CD4-positive, alpha-beta T cell treated with Interleukin-4 for 4 hours (primary cell): ENCODE measurements around the gene MAML3.

Experiments
- DNase-seq: peaks from one replicate; pipeline ENCODE4 v3.0.0-alpha.2; 2020

The MAML3 gene

GRCh38 chr4:140123666-140124377 is 30.2 kb downstream of the MAML3 start:
- no peak for DNase-seq

- DNase-seq = no peak
Measured at GRCh38 chr4:140122891-140123290, 31.1 kb downstream of the MAML3 start.

GRCh38 chr4:140121646-140122045 is 32.3 kb downstream of the MAML3 start:
- DNase-seq = no peak

- no peak for DNase-seq
Measured at GRCh38 chr4:140118931-140119640, 34.9 kb downstream of the MAML3 start.

- no peak for DNase-seq
Measured at GRCh38 chr4:140117947-140118346, 36.0 kb downstream of the MAML3 start.

GRCh38 chr4:140116442-140117104 is 37.4 kb downstream of the MAML3 start:
- no peak for DNase-seq

- no peak for DNase-seq
Measured at GRCh38 chr4:140115140-140115539, 38.8 kb downstream of the MAML3 start.

- DNase-seq = no peak
Measured at GRCh38 chr4:140113653-140114052, 40.3 kb downstream of the MAML3 start.

GRCh38 chr4:140112576-140112975 is 41.4 kb downstream of the MAML3 start:
- DNase-seq = no peak

GRCh38 chr4:140111256-140111655 is 42.7 kb downstream of the MAML3 start:
- DNase-seq = no peak

- DNase-seq = no peak
Measured at GRCh38 chr4:140110542-140111215, 43.3 kb downstream of the MAML3 start.

- DNase-seq = no peak
Measured at GRCh38 chr4:140109737-140110136, 44.2 kb downstream of the MAML3 start.

- no peak for DNase-seq
Measured at GRCh38 chr4:140109292-140109691, 44.7 kb downstream of the MAML3 start.

GRCh38 chr4:140108713-140109230 is 45.2 kb downstream of the MAML3 start:
- no peak for DNase-seq

- DNase-seq = no peak
Measured at GRCh38 chr4:140108243-140108642, 45.7 kb downstream of the MAML3 start.

GRCh38 chr4:140106289-140106844 is 47.6 kb downstream of the MAML3 start:
- DNase-seq = no peak

GRCh38 chr4:140105436-140105835 is 48.5 kb downstream of the MAML3 start:
- DNase-seq = no peak

GRCh38 chr4:140103676-140104075 is 50.3 kb downstream of the MAML3 start:
- peak; percentile 62 for DNase-seq

GRCh38 chr4:140102421-140102820 is 51.6 kb downstream of the MAML3 start:
- DNase-seq = no peak

- DNase-seq = no peak
Measured at GRCh38 chr4:140100771-140101170, 53.2 kb downstream of the MAML3 start.

- no peak for DNase-seq
Measured at GRCh38 chr4:140099983-140100382, 54.0 kb downstream of the MAML3 start.

GRCh38 chr4:140098455-140099160 is 55.4 kb downstream of the MAML3 start:
- no peak for DNase-seq
